SU-DHL-6 (cell line): ENCODE results near the gene TLN1.

Experiments used
- EZH2phosphoT487 ChIP-seq: fragments of 200-600 bp; sonication (generic), shearing (Covaris generic); conservative IDR thresholded peaks from 2 replicates; pipeline ENCODE4 v1.6.1; 2018; ENCODE audit warnings: mild to moderate bottlenecking, antibody characterized with exemption, low read length, moderate library complexity, mixed read lengths
- TF ChIP-seq, protein P1 (sequence below): fragments of 200-600 bp; sonication (generic); IDR thresholded peaks from one replicate; pipeline ENCODE4 v1.5.1; 2017; ENCODE audit warnings: antibody characterized with exemption, mild to moderate bottlenecking, low read length, moderate library complexity; ENCODE audit not compliant: insufficient read depth, poor library complexity, severe bottlenecking

DNA sequence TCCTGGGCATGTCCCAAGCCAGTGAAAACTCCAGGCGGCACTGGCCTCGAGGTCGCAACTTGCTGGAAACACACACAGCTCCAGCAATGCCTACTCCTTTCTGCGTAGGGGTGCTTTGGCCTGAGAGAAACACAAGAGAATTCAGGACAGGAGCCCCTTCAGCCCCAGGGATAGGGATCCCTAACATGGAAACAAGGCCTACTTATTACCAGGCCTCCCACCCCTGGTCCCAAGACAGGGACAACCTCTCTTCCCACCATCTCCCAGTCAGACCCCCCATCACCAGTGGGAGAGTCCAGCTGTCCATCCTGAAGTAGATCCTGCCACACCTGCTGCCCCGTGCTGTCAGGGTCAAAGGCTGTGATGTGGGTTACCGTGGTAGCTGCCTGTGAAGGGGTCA is 8.2 kb upstream of the TLN1 start:
- TF ChIP-seq, protein P1, sequence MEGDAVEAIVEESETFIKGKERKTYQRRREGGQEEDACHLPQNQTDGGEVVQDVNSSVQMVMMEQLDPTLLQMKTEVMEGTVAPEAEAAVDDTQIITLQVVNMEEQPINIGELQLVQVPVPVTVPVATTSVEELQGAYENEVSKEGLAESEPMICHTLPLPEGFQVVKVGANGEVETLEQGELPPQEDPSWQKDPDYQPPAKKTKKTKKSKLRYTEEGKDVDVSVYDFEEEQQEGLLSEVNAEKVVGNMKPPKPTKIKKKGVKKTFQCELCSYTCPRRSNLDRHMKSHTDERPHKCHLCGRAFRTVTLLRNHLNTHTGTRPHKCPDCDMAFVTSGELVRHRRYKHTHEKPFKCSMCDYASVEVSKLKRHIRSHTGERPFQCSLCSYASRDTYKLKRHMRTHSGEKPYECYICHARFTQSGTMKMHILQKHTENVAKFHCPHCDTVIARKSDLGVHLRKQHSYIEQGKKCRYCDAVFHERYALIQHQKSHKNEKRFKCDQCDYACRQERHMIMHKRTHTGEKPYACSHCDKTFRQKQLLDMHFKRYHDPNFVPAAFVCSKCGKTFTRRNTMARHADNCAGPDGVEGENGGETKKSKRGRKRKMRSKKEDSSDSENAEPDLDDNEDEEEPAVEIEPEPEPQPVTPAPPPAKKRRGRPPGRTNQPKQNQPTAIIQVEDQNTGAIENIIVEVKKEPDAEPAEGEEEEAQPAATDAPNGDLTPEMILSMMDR: no peak
- TF ChIP-seq EZH2phosphoT487: no peak
